NCI-H345 (cell line): ENCODE measurements around the gene SLC25A34.

Experiments used
- DNase-seq: peaks from one replicate; lab custom pipeline; 2025; lab: John Stamatoyannopoulos, UW

Gene SLC25A34

DNA sequence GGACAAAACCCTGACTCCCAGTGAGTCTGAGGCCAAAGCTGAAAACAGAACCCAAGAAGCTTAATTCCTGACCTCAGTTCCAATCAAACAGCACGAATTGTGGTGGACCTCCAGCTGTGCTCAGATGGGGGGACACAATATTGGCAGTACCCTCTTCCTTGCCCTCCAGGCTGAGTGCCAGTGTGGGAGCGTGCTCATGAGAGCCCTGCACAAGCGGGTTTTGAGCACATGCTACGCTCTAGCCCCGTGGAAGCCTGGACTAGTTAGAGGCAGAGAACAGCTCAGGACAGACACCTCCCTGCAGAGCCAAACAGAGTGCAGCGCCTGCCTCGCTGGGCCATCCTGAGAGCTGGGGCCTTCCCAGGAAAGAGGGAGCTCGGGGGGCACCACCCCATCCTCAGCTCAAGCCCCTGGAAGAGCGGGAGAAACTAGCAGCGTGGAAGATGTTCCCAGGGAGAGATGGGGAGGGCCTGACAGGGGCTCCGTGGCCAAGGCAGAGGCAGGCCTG lies 2.8 kb upstream of the SLC25A34 start:
- DNase-seq, result no peak

GRCh38 chr1:15733726-15734226 lies 2.3 kb upstream of the SLC25A34 start:
- no peak for DNase-seq

- no peak for DNase-seq
These were observed 1.8 kb upstream of the SLC25A34 start for GRCh38 chr1:15734296-15734695.

GRCh38 chr1:15734901-15735300 lies 1.2 kb upstream of the SLC25A34 start:
- no peak for DNase-seq

DNA sequence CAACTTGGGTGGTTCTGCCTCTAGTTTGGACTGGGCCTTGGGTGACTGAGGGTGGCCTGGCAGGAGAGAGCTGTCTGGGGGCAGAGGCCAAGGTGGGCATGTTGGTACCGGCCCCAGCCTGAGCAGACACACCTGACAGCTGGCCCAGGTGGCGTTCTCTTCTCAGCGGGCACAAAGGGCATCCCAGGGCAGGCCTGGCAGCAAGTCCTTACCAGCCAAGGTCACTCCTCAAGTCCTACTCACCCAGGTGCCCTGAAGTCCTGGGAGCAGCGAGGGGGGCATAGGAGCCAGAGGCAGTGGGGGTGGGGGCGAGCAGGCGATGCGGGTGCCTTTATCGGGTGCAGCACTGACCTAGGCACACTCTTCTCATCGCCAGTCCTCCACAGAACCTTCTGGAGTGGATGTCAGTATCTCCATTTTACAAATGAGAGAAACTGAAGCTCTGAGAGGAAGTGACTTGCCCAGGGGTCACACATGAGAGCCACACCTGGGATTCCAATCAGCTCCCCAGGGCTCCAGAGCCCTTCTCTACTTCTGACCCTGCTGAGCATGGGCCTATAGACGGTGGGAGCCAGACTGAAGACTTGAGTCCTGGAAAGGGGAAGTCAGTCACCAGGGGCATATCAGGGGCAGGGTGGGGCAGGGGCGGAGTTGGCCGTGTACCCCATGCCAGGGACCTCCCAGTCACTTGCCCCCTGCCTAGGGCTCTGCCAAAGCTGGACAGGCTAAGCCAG lies 587 bp upstream of the SLC25A34 start:
- no peak for DNase-seq

- no peak for DNase-seq
These were observed 819 bp downstream of the SLC25A34 start for GRCh38 chr1:15736892-15737261.

DNA sequence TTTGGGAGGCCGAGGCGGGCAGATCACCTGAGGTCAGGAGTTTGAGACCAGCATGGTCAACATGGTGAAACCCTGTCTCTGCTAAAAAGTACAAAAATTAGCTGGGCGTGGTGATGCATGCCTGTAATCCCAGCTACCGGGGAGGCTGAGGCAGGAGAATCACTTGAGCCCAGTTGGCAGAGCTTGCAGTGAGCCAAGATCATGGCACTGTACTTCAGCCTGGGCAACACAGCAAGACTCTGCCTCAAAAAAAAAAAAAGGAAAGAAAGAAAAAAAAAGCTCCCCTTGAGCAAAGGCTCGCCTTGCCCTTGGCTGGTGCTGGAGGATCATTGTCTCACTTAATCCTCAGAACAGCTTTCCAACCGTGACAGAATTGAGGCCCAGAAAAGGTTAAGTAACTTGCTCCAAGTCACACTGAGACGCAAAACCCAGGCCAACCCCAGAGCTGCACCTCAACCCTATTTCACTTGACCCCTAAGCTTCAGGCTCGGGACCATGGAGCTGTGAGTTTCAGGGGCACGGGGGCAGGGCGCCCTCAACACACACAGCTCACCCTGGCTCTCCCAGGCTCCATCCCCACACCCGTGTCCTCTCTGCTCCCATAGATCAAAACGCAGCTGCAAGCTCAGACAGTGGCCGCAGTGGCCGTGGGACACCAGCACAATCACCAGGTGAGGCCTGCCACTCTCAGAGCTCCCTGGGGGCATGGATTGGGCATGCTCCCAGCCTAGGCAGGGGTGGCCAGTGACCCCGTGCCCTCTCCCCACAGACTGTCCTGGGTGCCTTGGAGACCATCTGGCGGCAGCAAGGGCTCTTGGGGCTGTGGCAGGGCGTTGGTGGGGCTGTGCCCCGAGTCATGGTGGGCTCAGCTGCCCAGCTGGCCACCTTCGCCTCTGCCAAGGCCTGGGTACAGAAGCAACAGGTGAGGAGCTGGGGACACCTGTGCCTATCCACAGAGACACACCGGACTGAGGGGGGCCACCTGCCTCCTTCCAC lies 1.6 kb downstream of the SLC25A34 start:
- no peak for DNase-seq

GRCh38 chr1:15738416-15739113 lies 2.5 kb downstream of the SLC25A34 start:
- no peak for DNase-seq

DNA sequence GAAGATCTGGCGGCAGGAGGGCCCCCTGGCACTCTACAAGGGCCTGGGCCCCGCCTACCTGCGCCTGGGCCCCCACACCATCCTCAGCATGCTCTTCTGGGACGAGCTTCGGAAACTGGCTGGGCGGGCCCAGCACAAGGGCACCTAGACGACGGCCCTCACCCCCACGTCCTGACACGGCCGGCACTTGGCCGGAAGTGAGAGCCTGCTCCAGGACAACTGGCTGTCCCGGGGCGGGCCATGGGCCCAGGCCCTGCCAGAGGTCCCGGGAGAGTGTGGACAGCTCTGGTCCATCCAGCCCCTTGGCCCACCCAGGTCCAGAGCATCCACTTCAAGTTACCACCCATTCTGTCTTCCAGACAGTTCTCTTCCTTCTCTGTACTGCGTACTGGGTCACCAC lies 3.2 kb downstream of the SLC25A34 start:
- no peak for DNase-seq

DNA sequence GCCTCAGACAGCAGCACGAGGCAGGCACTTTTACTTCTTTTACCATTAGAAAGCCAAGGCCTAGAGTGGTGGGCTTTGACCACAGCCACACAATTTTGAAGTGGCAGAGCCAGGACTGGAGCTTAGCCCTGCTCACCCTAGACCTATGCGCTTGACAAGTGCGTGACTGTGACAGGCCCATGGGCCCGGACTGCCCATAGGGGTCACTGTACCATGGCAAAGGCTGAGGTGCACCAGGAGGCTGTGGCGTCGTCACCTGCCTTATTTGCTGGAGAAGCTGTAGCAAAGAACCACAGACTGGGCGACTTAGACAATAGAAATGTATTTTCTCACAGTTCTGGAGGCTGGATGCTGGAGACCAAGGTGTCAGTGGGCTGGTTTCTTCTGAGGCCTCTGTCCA lies 3.7 kb downstream of the SLC25A34 start:
- DNase-seq, result no peak

DNA sequence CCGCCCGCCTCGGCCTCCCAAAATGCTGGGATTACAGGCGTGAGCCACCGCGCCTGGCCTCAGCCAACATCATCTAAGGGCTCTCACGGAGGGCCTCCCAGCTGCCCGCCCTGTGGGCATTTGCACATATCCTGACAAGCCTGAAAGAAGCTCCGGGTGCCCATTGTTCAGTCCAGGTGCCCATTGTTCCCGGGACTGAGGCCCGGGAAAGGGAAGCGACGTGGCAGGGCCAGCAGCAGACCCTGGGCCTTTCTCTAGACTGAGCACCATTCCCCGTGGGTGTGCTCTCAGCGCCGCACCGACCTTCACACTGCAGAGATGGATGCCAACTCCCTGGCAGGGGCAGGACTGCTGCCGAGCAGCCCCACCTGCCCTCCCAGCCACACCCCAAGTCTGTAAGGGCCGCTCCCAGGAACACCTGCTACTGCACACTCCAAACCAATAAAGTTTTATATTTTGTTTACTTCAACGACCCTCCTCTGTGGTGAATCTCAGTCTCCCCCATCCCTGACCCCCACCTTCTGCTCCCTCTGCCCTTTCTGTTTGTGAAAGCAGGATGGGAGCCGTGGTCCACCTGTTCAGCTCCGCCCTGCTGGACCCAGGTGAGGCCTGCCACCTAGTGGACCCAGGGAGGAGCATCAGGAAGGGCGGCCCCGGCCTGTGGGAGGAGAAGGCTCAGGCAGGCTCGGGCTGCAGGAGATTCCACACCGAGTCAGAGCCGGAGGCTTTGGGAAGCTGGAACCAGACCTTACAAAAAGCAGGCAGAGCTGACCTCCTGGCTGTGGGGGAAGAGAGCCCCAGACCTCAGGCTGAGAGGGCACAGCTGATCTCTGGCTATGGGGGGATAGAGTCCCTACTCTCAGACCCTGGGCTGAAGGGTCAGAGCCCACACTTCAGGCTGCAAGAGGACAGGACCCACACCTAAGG lies 5.1 kb downstream of the SLC25A34 start:
- peak; percentile 88 for DNase-seq

DNA sequence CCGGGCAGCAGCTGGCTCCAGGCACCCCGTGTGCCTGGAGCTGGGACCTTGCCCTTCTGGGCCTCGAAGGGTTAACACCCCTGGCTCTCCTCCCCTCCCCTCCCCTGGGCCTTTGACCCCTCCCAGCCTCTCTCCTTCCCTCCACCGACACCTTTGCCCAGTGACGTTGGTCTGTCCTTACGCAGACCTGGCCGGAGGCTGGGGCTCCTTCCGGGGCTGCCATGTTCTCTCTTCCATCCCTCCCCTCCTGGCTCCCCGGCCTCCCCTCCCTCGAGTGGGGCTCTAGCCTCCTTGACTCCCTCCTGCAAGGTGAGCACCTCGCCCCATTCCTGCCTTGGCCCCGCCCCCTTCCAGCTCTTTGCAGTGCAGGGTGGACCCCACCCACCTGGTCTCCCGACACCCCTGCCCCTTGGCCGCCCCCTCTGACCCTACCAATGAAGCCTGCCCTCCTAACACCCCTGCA lies 6.3 kb downstream of the SLC25A34 start, which contains the start of gene TMEM82:
TMEM82 (plus strand) TSS at position 161 of the 463 bp plus-strand sequence; CDS start at position 222, 61 bp downstream.
- DNase-seq, result no peak

GRCh38 chr1:15744122-15744679 lies 8.1 kb downstream of the SLC25A34 start:
- no peak for DNase-seq

DNA sequence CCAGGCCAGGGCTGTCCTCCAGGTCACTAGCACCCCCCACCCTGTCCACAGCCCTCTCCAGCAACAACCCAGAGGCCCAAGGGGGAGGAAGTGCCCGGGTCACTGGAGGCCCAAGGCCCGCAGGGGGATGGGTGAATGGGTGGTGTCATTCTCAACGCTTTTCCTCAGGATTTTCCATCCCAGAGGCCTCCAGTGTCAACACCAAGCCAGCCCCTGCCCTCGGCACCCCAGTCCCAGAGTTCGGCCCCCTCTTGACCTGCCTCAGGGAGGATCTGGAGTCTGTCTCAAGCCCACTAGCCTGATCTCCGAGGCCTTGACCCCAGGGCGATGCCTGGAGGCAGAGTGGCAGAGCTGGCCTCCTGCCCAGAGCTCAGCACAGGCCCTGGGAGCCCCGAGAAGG lies 11.3 kb downstream of the SLC25A34 start:
- DNase-seq, result no peak

DNA sequence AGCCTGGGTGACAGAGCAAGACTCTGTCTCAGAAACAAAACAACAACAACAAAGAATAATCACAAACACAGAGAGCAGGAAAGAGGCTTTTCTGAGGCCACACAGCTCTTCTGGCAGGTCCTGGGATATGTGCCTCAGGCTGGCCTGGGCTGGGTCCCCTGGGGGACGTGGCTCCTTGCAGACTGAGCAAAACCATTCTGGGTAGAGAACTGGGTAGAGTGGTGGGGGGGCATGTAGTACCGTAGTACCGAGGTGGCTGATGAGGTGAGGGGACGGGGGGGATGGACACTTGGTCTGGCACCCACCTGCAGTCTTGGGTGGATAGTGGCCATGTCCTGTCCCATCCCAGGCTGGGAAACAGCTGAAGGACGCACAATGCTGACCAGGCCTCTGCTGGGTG lies 12.2 kb downstream of the SLC25A34 start:
- no peak for DNase-seq

DNA sequence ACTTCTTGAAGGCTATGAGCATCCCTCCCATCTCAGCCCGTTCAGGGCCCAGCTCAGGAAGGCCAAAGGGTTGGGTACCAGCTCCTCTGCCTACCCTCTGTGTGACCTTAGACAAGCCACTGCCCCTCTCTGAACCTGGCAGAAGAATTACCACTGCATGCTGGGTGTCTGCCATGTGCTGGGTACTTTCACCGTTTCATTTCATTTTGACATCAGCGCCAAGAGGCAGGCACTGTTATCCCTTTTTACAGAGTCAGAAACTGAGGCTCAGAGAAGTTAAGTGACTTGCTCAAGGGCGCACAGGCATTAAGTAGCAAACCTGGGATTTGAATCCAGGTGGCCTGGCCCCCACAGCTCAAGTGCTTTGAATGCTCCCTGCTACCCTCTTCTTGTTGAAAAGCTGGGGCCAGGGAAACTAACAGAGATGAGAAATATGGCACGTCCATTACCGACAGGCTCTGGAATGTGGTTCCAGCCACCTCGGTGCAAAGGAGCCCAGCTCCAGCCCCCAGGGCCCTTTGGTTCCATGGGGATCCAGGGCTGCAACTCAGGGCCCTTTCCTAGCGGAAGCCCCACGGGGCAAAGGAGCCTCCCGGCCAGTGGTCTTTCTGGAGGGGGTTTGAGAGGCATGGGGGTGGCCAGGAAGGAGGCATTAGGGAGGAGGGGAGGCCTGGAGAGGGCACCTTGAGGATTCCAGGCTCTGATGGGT lies 12.8 kb downstream of the SLC25A34 start:
- DNase-seq, result no peak

GRCh38 chr1:15749399-15750291 lies 13.6 kb downstream of the SLC25A34 start:
- no peak for DNase-seq

DNA sequence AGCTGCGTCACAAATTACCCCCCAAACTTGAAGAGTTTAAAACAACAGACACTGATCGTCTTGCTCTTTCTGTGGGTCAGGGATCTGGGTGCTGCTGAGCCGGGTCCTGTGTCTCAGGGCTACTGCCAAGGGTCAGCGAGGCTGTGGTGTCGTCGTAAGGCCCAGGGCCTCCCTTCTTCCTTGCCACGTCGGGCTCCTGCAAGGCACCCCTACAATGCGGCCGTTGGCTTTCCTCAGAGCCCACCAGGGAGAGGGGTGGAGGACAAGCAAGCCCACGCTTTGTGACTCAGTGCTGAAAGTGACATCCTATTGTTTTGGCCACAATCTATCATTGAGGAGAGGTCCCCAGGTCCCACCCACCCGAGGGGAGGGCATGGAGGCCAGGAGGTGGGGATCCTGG lies 14.9 kb downstream of the SLC25A34 start:
- no peak for DNase-seq

DNA sequence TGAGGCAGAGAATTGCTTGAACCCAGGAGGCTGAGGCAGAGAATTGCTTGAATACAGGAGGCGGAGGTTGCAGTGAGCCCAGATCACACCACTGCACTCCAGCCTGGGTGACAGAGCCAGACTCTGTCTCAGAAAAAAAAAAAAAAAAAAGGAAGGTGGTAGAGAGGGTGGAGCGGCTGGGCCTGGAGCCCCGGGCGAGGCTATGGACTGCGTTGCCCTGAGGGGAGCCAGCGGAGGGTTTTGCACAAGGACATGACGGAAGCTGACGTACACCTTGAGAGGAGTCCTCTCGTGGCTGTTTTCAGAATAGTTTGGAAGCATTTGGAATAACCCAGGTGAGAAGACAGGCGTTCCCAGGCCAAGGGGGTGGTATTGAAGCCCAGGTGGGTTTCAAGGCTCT lies 15.7 kb downstream of the SLC25A34 start:
- no peak for DNase-seq
